GM19463 (cell line): Measurements from ENCODE around the gene CACNA1C.

Experiments used
- ATAC-seq: cut with Tn5 transposase; IDR thresholded peaks from one replicate; pipeline ENCODE4 v1.9.1; 2021; ENCODE audit warnings: mild to moderate bottlenecking, moderate library complexity; ENCODE audit not compliant: unreplicated experiment

CACNA1C gene

DNA sequence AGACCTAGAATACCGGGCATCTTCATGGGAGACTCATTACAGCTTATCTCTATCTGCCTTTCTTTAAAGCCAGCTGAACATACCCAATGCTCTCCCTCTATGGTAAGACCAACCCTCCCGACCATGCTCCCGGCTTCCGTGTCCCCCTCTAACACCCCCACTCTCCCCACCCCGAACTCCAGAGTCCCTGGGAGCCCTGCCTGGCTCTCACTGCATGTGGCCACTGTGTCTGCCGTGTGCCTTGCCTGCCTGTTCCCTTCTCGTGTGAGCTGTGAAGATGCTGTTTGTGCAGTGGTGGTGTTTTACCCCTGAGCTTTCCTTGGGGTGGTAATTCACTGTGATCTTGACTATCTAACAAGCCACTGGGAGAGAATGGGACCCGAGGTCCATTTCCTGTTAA lies 595.6 kb downstream of the CACNA1C start:
- ATAC-seq = no peak

DNA sequence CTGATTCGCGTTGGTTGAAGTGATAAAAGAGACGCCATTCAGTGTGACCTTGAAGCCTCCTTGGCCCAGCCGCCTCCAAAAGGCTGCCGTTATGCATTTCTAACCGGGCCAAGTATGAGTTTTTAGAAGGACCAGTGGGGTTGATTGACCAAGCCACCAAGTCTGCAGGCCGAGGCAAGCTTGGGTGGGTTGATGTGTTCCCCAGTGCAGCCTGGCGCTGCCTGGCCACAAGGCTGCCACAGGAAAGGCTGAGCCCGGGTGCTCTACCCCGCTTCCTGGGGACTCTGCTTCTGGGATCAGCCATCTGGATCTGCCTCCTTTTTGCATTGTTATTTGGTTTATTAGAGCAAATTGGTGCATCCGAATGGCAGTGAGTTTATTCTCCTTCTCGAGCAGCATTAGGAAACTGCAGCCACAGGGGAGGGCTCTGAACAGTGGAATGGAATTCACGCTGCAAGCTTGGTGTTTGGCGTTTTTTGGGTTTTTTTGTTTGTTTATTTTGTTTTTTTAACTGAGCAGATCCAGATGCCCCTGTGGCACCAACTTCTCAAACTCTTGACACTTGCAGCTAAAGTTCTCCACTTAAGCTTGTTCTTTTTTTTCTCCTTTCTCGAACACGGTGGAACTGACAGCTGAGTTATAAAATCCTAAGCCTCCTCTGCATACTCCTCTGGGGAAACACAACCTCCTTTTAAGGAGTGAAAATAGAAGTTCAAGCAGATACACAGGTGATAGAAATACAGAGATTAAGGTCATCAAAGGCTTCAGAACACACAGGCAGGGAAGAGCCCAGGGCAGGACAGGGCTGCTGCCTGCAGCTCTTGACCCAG lies 596.6 kb downstream of the CACNA1C start:
- no peak for ATAC-seq

DNA sequence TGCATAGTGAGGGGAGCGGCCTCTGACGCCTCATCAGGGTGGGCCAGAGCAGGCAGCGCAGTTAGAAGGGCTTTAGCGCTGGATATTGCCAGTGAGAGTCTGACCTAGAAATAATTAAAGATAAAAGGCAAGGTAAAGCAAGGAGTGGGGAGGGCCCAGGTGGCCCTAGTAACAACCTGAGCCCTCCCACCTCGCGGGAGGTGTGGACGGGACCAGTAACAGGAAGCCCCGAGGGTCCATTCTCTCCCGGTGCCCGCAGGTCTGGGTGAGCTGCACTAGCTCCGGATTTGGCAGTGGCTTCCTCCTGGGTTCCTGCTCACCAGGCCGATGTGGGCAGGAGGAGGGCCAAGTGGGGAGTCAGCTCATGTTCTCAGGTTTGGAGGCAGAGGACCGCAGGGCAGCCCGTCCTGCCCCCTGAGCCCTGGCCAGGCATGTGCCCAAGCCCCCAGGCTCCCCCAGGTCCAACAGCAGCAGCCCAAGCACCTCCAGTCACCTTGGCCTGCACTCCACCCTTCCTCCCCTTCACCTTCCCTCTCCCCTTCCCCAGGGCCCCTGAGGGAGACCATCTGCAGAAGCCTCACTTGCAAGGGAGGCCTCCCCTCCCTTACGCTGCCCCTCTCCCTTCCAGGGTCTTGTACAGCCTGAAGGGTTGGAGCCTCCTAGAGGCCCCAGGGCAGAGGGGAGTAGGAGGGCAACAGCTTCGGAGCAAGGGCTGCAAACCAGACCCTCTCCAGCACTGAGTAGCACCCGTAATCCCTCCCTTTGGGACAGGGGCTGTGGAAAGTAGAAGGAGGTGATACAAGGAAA lies 597.7 kb downstream of the CACNA1C start:
- ATAC-seq = no peak

DNA sequence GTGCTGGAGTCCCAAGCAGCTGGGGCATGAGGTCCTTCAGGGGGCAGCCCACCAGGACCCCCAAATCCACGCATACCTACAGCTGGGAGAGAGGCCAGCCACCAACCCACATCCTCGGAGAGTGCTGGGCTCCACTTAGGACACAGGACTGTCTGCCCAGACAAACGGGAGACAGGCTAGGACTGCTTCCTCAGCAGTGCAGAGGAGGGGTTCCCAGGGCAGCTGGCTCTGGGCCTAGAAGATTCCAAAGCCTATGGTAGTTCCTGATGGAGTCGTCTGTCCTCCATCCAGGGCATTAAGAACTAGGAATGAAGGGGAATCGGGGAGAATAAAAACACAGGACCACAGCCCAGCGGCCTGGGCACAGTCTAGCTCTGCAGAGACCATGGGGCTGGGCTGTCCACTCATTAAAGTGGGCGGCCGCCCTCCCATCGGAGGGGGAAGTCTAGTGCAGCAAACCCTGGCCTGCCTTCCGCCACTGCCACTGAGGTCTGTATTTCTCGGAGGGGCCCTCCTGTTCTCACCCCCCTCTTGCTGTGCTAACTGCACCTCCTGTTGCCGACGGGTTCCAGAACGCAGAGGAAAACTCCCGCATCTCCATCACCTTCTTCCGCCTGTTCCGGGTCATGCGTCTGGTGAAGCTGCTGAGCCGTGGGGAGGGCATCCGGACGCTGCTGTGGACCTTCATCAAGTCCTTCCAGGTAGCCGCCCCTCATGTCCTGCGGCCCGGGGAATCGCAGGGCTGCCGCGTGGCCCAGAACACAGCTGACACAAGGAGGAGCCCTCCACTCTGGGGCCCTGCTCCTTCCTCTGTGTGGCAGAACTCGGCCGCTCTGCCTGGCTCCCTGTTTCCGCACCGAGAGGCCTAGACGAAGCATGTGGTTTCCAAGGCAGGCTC lies 598.5 kb downstream of the CACNA1C start:
- no peak for ATAC-seq

DNA sequence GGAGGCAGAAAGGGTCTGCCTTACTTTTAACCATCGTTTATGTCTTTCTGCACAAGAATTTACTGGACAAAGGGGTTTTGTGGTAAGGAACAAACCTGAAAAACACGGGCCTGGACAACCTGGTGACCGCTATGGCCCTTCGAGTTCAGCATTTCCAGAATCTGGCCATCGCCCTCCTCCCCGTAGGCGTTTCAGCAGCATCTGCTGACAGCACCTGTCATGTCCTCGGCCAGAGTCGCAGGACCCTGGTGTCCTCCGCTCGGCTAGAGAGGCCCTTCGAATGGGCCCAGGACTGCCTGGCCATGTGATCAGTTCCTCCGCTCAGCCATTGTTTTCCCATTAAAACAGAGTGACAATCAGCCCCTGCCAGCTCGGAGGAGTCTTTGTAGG lies 599.2 kb downstream of the CACNA1C start:
- no peak for ATAC-seq

DNA sequence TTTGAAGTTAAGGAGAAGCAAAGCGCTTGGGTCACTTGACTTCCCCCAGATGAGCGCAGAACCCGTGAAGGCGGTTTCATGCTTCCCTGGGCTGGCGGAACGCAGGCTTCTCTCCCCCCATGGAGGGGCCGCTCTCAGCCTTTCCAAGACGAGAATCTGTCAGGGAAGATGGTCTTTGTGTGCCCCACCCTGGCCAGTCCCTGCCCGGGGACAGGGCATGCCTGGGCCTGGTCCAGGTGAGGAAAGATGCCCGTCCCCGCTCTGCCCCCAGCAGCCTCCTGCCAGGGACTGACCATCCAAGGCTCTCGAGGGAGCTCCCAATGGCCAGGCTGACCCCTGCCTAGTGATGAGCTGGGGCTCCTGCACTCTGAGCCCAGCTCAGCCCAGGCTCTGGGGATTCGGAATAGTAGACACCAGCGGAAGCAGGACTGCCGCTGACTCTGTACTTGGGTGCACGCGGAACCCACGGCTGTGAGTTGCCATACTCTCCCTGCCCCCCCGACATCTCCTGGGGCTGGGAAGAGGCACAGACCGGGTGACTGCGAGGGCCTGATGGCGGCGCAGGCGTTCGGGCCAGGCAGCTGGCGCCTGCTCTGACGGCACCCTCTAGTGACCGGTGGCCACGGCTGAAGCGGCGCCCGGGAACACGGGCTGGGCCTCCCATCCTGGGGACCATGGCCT lies 599.8 kb downstream of the CACNA1C start:
- ATAC-seq = no peak

DNA sequence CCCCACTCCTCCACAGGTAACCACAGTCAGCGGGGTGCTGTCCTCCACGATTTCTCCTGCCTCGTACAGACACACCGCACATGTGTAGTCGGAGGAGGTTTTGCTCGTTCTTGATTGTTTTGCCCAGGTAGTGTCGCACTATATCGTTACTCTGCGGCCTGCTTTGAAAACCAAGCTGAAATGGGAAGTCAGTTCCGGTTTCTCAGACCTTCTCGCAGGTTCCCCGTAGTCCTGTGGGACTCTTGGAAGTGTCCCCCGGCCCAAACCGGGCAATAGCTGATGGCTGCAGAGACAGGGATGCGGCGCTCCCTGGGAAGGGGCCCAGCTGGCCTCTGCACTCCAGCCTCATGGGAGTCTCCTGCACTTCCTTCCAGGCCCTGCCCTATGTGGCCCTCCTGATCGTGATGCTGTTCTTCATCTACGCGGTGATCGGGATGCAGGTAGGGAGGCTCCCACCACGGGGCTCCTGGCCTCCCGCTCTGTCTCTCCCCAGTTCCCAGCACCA lies 600.7 kb downstream of the CACNA1C start:
- no peak for ATAC-seq

DNA sequence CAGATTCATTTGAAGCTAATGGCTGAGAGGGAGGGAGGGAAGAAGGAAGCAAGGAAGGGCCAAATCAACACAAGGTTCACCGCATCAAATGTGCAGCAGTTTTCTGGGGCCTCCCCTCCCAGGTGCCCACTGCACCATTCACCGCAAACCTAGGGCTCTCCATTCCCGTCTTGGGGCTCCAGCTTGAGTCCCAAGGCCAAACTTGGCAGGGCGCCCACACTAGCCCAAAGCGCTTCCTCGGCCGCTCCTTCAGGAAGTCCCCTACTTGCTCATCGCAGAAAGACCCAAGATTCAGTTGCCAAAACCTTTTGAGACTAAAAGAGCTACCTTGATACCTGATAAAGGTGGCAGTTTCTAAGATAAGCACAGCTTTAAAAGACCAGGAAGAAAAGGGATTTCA lies 601.5 kb downstream of the CACNA1C start:
- no peak for ATAC-seq

DNA sequence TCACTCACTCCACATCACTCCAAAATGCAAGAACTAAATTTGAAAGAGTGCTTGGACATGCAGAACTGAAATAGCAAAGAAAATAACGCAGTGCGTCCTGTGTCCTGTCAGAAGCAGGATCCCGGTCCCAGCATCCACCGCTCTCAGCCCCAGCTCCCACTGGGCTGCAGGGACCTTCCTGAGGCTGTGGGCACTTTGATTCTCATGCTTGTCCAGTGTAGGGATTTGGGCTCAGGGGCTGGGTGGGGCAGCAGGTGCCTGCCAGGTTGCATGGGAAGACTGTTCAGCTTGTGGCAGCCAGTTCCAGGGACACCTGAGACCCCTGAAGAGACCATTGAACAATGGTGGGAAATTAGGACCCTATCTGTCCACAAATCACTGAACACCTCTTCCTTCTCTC lies 602.0 kb downstream of the CACNA1C start:
- ATAC-seq = no peak

DNA sequence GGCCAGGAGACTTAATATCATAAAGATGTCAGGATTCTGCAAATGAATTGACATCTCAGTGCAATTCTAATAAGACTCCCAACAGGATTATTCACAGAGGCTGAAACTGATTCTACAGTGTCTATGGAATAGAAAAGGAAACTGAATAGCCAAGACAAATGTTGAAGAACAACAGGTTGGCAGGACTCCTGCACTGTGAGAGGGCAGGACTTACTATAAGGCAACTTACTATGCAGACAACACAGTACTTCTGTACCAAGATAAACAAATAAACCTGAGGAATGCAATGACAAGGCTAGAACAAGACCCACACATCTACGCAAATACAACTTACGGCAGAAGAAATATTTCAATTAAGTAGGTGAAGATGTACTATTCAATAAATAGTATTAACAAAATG lies 609.7 kb downstream of the CACNA1C start:
- no peak for ATAC-seq

DNA sequence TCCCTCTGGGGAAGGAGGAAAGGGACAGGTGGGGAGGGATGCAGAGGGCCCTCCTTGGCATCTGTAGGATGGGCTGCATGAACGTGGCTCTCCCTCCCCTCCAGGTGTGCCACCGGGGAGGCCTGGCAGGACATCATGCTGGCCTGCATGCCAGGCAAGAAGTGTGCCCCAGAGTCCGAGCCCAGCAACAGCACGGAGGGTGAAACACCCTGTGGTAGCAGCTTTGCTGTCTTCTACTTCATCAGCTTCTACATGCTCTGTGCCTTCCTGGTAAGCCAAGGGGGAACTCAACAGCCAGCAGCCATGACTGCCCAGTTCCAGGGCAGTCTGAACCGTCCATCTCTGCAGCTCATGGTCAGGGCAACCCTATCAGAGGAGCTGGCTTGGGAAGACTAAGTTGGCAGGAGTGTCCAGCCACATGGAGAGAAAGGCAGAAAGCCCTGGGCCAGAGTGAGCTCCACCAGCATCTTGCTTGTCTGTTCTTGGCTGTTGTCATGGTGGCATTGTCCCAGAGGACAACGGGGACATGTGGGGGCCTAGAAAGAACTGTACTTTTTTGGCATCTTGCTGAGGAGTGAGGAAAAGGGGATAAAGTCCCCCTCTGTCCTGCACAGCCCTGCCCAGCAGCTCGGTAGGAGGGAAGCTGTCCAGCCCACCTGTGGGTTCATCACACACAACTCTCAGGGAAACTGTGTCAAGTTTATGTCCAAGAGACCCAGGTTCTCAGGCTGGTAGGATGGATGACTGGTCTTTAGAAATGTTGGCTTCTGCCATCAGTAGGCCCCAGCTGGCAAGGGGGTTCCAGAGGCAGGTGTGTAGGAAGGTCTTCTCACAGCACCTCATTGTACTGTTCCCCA lies 612.2 kb downstream of the CACNA1C start:
- no peak for ATAC-seq

DNA sequence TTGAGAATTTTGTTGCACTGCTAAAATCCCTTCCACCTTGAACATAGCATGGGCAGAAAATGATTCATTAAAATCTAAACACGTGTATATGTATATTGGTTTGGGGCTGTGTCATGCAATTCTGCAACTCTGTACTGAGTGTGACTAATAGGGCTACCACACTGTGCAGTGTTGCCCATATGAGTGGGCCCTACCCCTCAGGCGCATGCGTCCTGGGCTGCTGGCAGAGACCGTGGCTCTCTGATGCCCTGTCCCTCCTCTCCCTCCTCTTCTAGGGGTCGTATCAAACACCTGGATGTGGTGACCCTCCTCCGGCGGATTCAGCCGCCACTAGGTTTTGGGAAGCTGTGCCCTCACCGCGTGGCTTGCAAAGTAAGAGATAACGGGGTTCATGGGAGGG lies 613.6 kb downstream of the CACNA1C start:
- ATAC-seq = no peak

DNA sequence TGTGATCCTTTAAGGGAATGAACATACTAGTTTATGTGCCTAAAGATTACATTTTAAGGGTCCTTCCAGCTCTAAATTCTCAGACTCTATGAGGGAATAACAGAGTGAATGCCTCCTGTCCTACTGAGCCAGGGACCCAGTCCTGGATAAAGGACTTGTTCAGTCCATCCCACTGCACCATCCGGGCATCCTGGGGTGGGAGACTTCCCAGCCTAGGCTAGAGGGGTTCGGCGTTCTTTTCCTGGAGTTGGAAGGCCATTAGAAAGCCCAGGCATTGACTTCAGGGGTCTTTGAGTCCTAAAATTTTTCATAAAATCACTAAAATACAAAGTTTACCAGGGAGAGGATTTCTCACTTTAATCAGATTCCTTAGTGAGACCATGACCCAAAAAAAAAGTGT lies 614.1 kb downstream of the CACNA1C start:
- ATAC-seq = no peak

DNA sequence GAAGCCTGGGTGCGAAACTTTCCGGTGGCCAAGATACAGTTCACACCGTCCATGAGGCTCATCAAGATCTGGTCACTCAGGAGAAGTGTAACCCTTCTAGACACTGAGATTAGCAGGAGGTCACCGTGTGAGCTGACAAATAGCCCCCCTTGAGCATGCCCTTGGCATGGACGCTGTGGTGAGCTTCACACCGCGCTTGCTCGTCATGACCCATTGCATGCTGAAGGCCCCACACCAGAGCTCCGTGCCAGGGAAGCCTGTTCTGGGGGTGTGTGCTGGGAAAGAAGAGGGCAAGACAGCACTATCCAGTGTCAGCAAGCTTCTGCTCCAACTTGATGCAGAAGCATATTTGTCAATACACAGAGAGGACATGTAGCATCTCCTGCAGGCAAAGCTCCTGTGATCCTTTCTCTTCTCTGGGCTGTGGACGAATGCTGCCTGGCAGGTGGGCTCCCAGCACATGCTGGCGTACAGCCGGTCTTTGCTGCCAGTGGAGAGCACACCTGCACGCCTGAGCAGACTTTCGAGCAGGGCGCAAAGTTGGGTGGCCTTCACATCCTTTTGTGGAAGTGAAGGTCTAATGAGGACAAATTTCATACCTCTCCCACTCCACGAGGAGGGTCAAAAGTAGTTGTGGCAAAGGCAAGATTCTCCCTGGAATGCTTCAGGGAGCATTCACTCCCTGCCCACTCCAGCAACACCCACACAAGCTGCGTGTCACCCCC lies 615.1 kb downstream of the CACNA1C start:
- ATAC-seq = no peak

DNA sequence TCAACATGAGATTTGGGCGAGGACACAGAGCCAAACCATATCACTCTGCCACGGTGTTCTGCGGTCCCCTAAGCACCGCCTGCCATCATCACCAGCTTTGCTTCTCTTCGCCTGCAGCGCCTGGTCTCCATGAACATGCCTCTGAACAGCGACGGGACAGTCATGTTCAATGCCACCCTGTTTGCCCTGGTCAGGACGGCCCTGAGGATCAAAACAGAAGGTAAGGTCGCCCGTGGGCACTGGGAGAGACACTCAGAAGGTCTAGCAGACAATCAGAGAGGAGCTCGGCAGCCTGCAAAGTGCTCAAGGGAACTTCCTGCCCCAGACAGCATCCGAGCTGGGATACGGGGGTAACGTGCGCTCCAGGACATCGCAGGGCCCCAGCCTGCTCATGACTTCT lies 616.0 kb downstream of the CACNA1C start:
- ATAC-seq = no peak

DNA sequence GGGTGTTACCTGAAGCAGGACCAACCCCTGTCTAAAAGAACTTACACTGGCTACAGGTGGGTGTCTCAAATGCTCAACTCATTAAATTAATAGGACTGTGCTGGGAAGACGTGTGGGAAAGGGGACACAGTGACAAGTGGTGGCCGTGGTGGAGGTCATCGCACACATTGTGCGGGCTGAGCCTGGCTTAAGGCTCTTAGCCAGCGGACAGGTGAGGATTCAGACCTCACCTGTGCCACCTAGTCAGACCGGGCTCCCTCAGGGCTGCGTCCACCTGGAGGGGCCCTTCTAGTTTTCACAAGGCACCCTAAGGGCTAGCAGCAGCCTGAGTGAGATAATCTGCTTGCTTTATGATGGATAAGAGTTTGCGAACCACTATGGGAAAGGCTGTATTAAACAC lies 616.8 kb downstream of the CACNA1C start:
- no peak for ATAC-seq

DNA sequence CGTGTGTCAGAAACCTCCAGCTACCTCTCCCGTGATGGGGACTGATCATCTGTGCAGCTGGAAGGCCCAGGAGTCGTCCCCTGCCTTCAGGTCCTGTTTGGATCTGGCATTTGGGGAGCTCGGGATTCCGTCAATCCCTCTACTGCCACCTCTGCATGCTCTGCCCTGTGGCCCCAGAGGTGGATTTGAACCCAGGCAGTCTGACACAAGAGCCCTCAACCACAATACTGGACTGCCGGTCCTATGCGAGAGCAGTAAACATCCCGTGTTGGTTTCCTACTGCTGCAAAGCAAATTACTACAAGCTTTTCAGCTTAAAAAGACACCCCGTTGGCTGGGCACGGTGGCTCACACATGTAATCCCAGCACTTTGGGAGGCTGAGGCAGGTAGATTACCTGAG lies 620.1 kb downstream of the CACNA1C start:
- no peak for ATAC-seq

DNA sequence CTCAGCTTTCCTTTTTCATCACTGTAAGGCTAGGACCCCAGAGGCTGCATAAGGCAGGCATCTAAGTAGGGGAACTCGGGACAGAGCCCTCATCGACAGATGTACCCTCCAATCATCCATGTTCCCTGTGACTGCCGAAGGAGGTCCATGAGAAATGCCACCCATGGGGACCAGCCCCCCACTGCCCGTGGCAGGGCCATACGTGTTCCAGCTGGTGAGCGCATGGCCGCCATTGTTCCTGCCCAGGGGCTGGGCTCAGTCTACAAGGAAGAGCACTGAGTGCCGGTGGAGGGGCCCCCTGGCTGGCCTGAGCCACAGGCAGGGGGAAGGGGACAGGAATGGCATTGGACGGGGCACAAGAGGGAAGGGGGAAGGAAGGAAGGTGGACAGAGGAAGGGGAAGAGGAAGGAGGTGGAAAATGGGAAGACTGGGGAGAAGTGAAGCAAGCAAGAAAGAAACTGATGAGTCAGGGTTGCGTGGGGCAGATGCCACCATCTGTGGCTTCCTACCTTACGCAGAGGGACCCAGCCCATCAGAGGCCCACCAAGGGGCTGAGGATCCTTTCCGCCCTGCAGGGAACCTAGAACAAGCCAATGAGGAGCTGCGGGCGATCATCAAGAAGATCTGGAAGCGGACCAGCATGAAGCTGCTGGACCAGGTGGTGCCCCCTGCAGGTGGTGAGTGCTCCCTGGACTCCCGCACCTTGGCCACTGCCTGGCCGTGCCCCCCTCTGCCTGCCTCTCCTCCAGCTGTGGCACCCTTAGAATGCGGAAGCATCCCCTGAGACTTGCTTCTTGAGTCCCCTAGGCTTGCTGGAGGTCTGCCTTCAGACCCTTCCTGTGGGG lies 621.4 kb downstream of the CACNA1C start:
- ATAC-seq = no peak
